SJCRH30 (cell line): ENCODE data around the gene TOGARAM2. TPM values are rescaled to one million over a fixed set of nuclear protein-coding genes. Genes with fewer than 3 reads are reported as not detected.

Experiments
- DNase-seq, 2 experiments: peaks; one replicate each; pipeline ENCODE4 v3.0.0-alpha.2; 2015 to 2020
- H3K27ac ChIP-seq: fragments of 250-450 bp; sonication (Bioruptor Pico); 2 replicates; pipeline ENCODE4 v1.5.1; 2020; ENCODE audit warnings: mild to moderate bottlenecking, moderate library complexity
- H3K27me3 ChIP-seq: fragments of 250-450 bp; sonication (Bioruptor Pico); 2 replicates; pipeline ENCODE4 v1.5.1; 2020; ENCODE audit warnings: mild to moderate bottlenecking, moderate library complexity
- H3K36me3 ChIP-seq: fragments of 250-450 bp; sonication (Bioruptor Pico); 2 replicates; pipeline ENCODE4 v1.5.1; 2020; ENCODE audit warnings: mild to moderate bottlenecking, moderate library complexity
- H3K4me1 ChIP-seq: fragments of 250-450 bp; sonication (Bioruptor Pico); 2 replicates; pipeline ENCODE4 v1.5.1; 2020; ENCODE audit warnings: mild to moderate bottlenecking, moderate library complexity
- H3K4me3 ChIP-seq: fragments of 250-450 bp; sonication (Bioruptor Pico); 2 replicates; pipeline ENCODE4 v1.5.1; 2020; ENCODE audit warnings: mild to moderate bottlenecking, moderate library complexity
- H3K9me3 ChIP-seq: fragments of 250-450 bp; sonication (Bioruptor Pico); replicated peaks from 2 replicates; pipeline ENCODE4 v1.5.1; 2020; ENCODE audit warnings: mild to moderate bottlenecking, moderate library complexity
- total RNA-seq: library from RNA; depleted of rRNA; stranded (reverse); fragments of >200 nt; shearing (Covaris generic); gene quantifications from 2 replicates; pipeline ENCODE4 v1.2.3, GENCODE V29; 2014

TOGARAM2 gene
- total RNA-seq, 1 experiment from 2014 or later = 0.73 TPM

DNA sequence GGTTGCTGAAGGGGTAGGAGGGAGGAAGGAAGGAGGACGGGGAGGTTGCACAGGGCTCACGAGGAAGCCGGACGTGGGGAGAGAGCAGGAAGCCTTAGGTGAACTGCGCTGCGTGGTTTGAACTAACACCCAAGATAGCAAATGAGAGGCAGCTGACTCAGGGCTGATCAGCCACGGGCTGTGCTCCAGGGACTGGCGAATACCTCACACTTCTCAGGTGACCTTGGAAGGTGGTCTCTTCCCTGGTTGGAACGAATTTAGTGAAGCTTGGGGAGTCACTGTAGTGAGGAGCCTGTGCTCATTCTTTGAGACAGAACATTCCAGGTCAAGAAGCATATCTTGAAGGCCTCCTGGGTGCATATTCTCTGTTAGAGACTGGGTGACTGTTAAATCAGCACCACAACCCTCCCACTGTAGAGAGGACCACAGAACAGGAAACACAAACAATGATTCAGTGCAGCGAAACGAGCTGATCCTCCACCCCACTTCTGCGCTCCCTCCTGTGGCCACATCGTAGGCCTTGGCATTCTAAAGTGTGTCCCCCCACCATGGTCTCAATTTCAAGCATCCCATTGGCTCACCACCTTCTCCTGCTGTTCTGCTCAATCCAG lies 33.8 kb downstream of the TOGARAM2 start:
- peaks cover 40% of the 10 kb centered on the region for H3K4me1 ChIP-seq
- H3K4me3 ChIP-seq = no peak overlapping the region
- H3K27me3 ChIP-seq = no peaks in the 10 kb centered on the region
- H3K27ac ChIP-seq = no peak overlapping the region
- peak; percentile 62 to 82 for DNase-seq
- no peaks in the 10 kb centered on the region for H3K36me3 ChIP-seq
- no peaks in the 10 kb centered on the region for H3K9me3 ChIP-seq

DNA sequence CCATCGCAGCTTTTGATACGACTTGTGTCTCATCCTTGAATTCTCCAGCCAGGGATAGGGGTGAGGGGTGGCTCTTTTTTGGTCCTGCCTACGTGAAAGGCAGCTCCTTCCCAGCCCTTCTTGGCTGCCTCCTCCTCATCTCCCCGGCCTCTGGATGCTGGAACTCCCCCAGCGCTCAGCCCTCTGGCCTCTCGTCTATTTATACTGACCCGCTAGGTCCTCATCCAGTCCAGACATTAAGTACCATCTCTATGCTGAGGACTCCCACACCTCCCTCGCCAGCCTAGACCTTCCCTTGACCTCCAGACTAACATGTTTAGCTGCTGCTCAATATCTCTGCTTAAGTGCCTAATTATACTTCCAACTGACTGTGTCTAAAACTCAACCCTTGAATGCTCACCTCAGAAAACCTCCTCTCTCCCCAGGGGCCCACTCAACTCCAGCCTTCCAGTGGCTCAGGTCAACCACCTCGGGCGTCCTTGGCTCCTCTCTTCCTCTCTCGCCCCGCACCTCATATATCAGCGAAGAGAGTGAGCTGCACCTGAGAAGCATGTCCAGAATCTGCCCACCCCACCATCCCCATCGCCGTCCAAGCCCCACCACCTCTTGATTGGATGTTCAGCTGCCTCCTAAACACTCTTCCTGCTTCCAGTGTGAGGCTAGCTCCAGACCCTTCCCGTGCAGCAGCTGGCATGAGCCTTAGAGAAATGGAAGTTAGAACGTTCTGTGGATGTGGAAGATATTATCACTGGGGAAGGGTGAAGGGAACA lies 34.8 kb downstream of the TOGARAM2 start:
- Histone ChIP-seq H3K27me3 (no peaks in the 10 kb centered on the region), H3K36me3 (no peaks in the 10 kb centered on the region), H3K4me1 (peaks cover 33% of the 10 kb centered on the region), H3K9me3 (no peaks in the 10 kb centered on the region), H3K4me3 (no peak overlapping the region), H3K27ac (no peak overlapping the region)
- DNase-seq = no peak

DNA sequence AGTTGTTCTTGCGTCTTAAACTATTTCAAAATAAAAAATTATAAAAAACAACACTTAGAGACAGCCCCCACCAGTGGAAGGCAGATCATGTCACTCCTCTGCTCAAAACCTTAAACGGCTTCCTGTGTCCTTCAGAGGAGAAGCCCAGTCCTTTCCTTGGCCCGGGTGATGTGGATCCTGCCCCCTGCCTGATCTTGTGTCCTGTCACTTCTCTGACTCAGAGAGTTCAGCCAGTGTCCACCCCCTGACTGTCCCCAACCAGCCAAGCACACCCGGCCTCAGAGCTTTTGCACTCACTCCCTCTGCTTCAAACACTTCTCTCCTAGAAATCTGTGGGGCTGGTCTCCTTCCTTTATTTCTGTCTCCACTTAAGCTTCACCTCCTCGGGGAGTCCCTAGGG lies 35.4 kb downstream of the TOGARAM2 start:
- H3K36me3 ChIP-seq = no peaks in the 10 kb centered on the region
- no peak overlapping the region for H3K4me3 ChIP-seq
- no peak overlapping the region for H3K27ac ChIP-seq
- no peak for DNase-seq
- H3K27me3 ChIP-seq = no peaks in the 10 kb centered on the region; the same call in 1 of the 2 replicates
- H3K4me1 ChIP-seq = peaks cover 30% of the 10 kb centered on the region
- H3K9me3 ChIP-seq = no peaks in the 10 kb centered on the region

GRCh38 chr2:29017716-29018435 lies 36.8 kb downstream of the TOGARAM2 start:
- Histone ChIP-seq H3K27me3 (no peaks in the 10 kb centered on the region; the same call in 1 of the 2 replicates), H3K36me3 (no peaks in the 10 kb centered on the region), H3K9me3 (no peaks in the 10 kb centered on the region), H3K4me1 (peaks cover 20% of the 10 kb centered on the region), H3K27ac (no peak overlapping the region), H3K4me3 (no peak overlapping the region)
- DNase-seq = no peak

DNA sequence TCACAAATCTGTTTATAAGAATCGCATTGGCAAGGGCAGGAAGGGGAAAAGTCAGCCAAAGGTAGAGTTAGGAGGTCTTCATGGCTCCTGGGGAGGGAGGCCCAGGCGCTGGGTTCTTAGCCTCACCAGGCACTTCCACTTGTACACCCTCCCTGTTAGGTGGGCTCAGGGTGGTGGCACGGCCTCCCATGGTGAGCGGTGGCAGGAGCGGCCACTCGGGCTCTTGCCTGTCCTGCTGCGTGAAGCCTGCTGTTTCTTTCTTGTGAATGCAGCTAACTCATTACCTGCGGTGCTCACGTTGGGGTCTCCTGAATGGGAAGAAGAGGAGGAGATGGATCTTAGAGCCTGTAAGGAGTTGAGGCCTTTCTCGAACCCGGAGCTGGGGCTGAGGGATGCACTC lies 40.8 kb downstream of the TOGARAM2 start:
- H3K9me3 ChIP-seq = no peaks in the 10 kb centered on the region
- no peak for DNase-seq
- H3K27me3 ChIP-seq = no peaks in the 10 kb centered on the region; the same call in 1 of the 2 replicates
- H3K36me3 ChIP-seq = no peaks in the 10 kb centered on the region
- H3K4me3 ChIP-seq = no peak overlapping the region
- H3K27ac ChIP-seq = no peak overlapping the region
- H3K4me1 ChIP-seq = peaks cover 2% of the 10 kb centered on the region; the same call in 1 of the 2 replicates

GRCh38 chr2:29022679-29023078 lies 41.6 kb downstream of the TOGARAM2 start:
- DNase-seq = no peak
- H3K27ac ChIP-seq = no peak overlapping the region
- H3K4me1 ChIP-seq = peaks cover 2% of the 10 kb centered on the region; the same call in 1 of the 2 replicates
- no peak overlapping the region for H3K4me3 ChIP-seq
- no peaks in the 10 kb centered on the region for H3K9me3 ChIP-seq
- no peaks in the 10 kb centered on the region; the same call in 1 of the 2 replicates for H3K27me3 ChIP-seq
- H3K36me3 ChIP-seq = no peaks in the 10 kb centered on the region

DNA sequence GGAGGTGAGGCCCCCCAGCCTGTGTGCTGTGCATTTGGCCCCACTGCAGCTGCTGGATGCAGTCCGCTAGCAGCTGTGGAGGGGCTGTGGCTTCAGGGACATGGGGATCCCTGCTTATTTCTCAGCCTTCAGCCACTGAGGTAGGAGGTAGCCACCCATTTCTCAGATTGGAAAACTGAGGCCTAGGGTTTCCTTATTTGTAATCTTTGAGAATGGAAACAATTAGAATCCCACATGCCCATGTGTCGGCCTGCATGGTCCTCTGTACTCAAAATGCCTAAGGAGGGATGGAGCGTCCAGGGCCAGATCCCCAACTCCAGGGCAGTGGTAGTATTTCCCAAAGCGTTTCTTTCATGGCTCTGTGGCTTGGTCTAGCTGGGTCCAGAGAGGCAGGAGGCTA lies 42.1 kb downstream of the TOGARAM2 start:
- H3K4me3 ChIP-seq = no peak overlapping the region
- no peaks in the 10 kb centered on the region for H3K36me3 ChIP-seq
- no peak for DNase-seq
- no peaks in the 10 kb centered on the region; the same call in 1 of the 2 replicates for H3K27me3 ChIP-seq
- no peaks in the 10 kb centered on the region for H3K9me3 ChIP-seq
- no peak overlapping the region for H3K27ac ChIP-seq
- peaks cover 2% of the 10 kb centered on the region; the same call in 1 of the 2 replicates for H3K4me1 ChIP-seq

DNA sequence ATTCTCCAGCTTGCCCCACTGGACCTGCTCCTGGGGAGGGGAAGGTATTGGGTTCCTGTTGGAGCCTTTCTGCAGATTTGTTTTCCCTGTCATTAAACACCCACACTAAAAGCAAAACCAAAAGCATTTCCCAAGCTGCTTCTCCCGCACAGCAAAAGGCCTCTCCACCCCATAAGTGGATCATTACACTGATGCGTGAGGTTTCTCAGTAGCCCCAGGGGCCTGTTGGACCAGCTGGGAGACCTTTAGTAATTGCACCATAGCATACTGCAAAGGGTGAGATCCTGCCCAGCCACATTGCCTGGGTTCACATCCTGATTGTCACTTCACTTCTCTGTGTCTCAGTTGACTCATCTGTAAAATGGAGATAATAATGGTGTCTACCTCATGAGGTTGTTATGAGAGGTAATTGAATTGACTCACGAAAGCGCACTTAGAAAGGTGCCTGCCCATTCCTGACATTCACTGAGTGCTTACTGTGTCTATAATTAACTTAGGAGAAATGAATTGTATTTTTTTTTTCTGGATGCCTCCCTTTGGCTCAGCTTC lies 43.9 kb downstream of the TOGARAM2 start:
- DNase-seq = no peak
- H3K27ac ChIP-seq = no peak overlapping the region
- H3K4me1 ChIP-seq = peaks cover 2% of the 10 kb centered on the region; the same call in 1 of the 2 replicates
- no peaks in the 10 kb centered on the region for H3K36me3 ChIP-seq
- no peaks in the 10 kb centered on the region for H3K9me3 ChIP-seq
- H3K27me3 ChIP-seq = no peaks in the 10 kb centered on the region; the same call in 1 of the 2 replicates
- no peak overlapping the region for H3K4me3 ChIP-seq

GRCh38 chr2:29025711-29026110 lies 44.6 kb downstream of the TOGARAM2 start:
- no peak for DNase-seq
- no peaks in the 10 kb centered on the region; the same call in 1 of the 2 replicates for H3K27me3 ChIP-seq
- no peak overlapping the region for H3K27ac ChIP-seq
- no peaks in the 10 kb centered on the region; the same call in 1 of the 2 replicates for H3K4me1 ChIP-seq
- H3K4me3 ChIP-seq = no peak overlapping the region
- no peaks in the 10 kb centered on the region for H3K36me3 ChIP-seq
- no peaks in the 10 kb centered on the region for H3K9me3 ChIP-seq

DNA sequence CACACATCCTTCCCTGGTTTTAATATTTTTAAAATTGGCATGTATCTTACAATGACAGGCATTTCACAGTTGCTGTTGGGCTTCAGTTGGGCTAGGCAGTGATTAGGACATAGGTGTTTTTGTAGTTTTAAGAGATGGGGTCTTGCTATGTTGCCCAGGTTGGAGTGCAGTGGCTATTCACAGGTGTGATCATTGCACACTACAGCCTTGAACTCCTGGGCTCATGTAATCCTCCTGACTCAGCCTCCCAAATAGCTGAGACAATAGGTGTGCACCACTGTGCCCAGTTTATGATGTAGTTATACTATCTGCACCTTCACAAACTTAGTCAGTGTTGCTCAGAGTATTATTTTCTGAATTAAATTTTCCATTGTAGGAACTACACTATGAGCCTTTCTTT lies 49.9 kb downstream of the TOGARAM2 start:
- no peaks in the 10 kb centered on the region for H3K27me3 ChIP-seq
- DNase-seq = no peak
- H3K27ac ChIP-seq = no peak overlapping the region
- no peaks in the 10 kb centered on the region for H3K36me3 ChIP-seq
- no peak overlapping the region for H3K4me3 ChIP-seq
- peaks cover 13% of the 10 kb centered on the region for H3K4me1 ChIP-seq
- H3K9me3 ChIP-seq = no peaks in the 10 kb centered on the region

DNA sequence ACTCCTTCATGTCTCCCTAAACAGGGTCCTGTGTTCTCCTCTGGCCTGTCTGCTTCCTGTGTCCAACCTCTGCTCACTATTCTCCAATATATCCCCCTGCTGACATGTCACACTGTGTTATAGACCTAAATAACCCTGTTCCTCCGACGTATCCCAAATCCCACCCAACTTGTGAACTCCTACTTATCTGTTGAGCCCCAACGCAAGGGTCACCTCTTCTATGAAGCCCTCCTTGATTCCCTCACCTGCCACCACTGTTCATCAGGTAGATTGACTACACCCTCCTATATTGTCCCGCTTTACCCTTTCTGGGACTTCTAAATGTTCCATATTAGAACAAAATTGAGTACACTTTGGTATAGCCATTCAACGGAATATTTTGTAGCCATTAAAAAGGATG lies 51.1 kb downstream of the TOGARAM2 start:
- H3K36me3 ChIP-seq = no peaks in the 10 kb centered on the region
- peaks cover 13% of the 10 kb centered on the region for H3K4me1 ChIP-seq
- H3K27ac ChIP-seq = no peak overlapping the region
- H3K9me3 ChIP-seq = no peaks in the 10 kb centered on the region
- no peaks in the 10 kb centered on the region for H3K27me3 ChIP-seq
- DNase-seq = no peak
- no peak overlapping the region for H3K4me3 ChIP-seq

GRCh38 chr2:29033172-29033571 lies 52.1 kb downstream of the TOGARAM2 start:
- Histone ChIP-seq H3K27ac (no peak overlapping the region), H3K4me1 (peaks cover 13% of the 10 kb centered on the region), H3K36me3 (no peaks in the 10 kb centered on the region), H3K9me3 (no peaks in the 10 kb centered on the region), H3K4me3 (no peak overlapping the region), H3K27me3 (no peaks in the 10 kb centered on the region)
- peak; percentile 60 to 61 for DNase-seq

DNA sequence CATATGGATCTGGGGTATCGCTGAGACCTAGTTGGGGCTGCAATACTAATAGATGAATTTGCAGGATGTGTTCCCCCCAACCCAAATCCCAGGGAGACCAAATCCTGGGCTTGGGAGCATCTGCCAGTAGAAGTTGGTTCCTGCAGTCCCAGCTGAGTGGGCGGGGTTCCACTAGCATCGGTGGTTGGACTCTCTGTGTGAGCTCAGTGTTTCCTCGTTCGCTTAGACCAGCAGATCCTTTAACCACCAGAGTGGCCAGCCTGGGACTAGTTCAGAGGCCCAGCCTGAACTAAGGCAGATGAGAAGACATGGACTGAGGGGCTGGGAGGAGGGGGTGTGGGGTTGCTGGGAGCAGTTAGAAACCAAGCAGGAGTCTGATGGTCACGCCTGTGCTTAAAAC lies 52.6 kb downstream of the TOGARAM2 start:
- no peaks in the 10 kb centered on the region for H3K36me3 ChIP-seq
- no peak for DNase-seq
- H3K27me3 ChIP-seq = no peaks in the 10 kb centered on the region
- H3K4me3 ChIP-seq = no peak overlapping the region
- no peaks in the 10 kb centered on the region for H3K9me3 ChIP-seq
- H3K27ac ChIP-seq = no peak overlapping the region
- peaks cover 13% of the 10 kb centered on the region for H3K4me1 ChIP-seq

GRCh38 chr2:29035016-29035745 lies 54.1 kb downstream of the TOGARAM2 start:
- DNase-seq = no peak
- peaks cover 13% of the 10 kb centered on the region for H3K4me1 ChIP-seq
- H3K9me3 ChIP-seq = no peaks in the 10 kb centered on the region
- no peaks in the 10 kb centered on the region for H3K36me3 ChIP-seq
- H3K27ac ChIP-seq = no peak overlapping the region
- H3K27me3 ChIP-seq = no peaks in the 10 kb centered on the region
- no peak overlapping the region for H3K4me3 ChIP-seq
